SKM-1 treated with dmso at 0.1 percent for 144 hours (cell line): ENCODE measurements around the gene CACNA1S.

Source experiments
- DNase-seq: peaks from one replicate; lab custom pipeline; 2025; ENCODE audit not compliant: unreplicated experiment; lab: John Stamatoyannopoulos, UW

Gene CACNA1S

DNA sequence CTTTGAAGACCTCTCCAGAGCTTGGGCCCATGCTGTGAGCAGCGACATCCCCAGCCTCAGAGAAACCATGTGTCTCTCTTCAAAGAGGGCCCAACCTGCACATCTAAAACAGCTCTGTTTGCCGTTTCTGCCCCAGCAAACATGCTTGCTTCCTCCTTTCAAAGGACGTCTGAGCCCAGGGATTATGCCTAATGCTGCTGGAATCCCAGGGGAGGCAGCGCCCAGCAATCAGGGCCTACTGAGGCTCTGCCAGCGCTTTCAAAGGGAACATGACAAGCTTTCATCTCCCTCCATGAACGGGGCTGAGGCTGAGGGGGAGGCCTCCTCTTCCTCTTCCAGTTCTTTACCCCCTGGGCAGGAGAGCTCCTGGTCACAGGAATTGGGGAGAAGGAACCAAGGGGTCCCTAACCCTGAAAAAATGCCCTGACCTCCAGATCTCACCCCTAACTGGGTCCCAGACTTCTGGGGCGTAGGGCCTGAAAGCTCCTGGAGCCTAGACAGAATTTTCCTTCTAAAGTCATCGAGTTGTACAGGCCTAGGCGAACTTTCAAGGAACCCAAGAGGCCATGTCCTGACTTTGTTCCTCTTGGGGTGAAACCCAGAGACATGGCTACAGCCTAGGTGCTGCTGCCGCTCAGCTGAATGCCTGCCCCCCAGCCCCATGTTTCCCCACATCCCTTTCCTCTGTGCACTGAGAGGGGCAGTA is 28.2 kb upstream of the CACNA1S start:
- DNase-seq: no peak

- DNase-seq: no peak
Measured at GRCh38 chr1:201139756-201140155, 27.5 kb upstream of the CACNA1S start.

DNA sequence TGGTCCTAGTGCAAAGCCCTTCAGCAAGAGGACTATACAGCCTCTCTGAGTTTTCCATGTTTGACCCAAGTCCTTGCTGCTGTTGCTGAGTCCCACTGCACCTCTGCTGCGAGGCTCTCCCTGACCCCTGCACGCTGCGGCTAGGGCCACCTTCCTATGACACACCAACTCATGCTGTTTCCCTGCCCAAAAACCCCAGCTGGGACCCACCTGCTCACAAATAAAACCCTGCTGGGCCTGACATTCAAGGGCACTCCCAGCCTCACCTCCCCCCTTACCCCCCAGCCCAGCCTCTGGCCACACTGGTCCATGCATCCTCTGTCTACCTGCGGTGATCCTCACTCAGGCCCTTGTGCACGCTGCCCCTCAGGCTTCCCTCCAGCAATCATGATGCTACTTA is 27.1 kb upstream of the CACNA1S start:
- DNase-seq: no peak

DNA sequence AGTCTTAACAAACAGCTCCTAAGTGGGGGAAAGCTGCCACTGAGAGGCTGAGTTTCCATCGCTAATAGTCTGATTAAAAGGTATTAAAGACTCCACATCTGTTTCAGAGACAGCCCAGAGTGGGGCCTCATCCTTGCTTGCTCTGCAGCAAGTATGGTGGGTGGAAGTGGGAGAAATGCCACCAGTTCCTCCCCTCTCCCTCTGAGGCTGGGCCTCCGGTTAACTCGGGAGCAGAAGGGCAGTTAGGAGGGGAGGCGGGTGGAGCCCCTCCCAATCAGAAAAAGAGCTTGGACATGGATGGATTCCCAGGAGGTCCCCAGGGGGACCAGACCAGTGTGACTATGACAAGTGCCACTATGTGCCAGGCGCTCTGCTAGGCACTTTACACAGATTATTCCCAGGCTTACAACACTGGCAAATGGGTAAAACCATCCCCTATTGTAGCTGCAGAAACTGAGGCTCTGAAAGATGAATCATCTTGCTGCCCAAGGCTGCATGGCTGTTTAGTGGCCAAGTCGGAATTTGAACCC is 26.1 kb upstream of the CACNA1S start:
- no peak for DNase-seq

DNA sequence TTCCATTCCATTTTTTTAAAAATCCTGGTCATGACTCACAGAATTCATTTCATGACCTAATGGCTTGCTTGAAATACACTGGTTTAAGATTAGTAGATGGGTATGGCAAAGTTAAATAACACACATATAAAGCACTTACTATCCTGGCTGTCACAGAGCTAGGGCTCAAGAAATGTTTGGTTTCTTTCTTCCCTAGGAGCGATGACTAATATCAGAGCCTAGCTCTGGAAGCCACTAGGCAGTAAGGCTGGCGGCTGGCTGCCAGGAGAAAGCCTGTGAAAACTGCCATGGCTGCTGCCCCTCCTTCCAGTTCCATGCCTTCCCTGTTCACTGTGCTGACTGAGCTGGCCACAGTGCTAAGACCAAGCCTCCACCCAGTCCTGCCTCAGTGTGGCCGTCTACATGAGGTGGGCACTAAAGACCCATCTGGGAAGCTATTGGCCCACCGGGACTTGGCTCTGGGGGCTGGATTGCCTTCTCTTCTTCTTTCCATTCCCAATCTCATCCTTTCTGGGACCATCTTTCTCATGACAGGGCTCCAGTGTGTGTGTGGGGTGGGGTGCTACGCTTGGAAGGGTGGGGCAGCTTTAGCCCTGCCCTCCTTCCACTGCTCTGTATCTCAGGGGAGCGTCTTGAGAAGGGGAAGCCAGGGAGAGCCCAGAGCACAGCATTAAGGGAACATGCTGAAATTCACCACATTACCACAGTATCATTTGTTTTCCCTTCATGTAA is 25.5 kb upstream of the CACNA1S start:
- no peak for DNase-seq

GRCh38 chr1:201137024-201137392 is 24.8 kb upstream of the CACNA1S start:
- DNase-seq: no peak

GRCh38 chr1:201136355-201137023 is 24.3 kb upstream of the CACNA1S start:
- no peak for DNase-seq

- DNase-seq: no peak
Measured at GRCh38 chr1:201134405-201134804, 22.2 kb upstream of the CACNA1S start.

DNA sequence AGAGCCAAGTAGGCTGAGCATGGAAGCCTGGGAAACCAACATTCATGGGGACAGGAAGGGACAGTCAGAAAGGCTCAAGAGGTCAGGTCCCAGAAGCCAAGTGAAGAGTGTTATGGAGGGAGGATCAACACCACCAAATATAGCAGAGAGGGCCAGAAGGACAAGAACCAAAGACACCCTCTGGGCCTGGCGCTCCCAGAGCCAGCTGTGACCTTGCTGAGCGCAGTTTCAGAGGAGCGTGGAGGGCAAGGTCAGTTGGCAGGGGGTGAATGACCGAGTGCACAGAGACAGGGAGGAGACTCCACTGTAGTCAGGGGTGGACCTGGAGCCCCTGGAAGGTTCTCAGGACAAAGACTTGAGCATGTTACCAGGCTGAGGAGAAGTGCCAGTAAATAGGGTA is 19.2 kb upstream of the CACNA1S start:
- no peak for DNase-seq

DNA sequence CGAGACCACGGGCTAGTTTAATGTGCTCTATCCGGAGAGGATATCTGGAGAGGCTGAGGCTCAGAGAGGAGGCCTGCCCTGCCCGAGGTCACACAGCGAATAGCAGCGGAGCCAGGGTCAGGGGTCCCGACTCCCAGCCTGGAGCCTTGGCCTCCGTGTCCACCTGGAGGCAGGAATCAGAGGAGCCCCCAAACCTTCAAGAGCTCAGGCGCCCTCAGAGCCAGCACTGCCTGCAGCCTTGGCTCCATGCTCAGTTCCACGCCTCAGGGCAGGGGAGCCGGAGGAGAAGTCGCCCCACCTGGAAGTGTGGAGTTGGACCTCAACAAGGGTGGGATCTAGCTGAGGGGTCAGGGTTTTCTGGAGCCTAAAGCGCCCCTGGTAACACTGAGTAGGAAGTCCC is 16.7 kb upstream of the CACNA1S start:
- no peak for DNase-seq

DNA sequence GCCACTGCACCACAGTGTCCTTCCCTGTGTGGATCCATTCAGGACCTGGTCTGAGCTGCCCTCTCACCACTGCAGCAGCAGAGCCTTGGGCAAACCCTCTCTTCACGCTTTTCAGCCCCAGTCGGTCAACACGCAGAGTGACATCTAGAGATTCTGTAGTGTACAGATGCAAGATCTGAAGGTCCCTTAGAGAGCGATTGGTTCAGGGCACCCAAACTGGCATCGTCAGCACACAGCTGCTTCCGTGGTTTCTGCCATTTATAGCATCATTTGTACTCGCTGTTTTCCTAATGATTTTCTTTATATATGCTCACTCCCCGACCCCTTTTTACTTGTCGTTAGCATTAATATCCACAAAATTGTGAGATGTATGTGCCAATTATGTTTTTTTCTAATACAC is 16.2 kb upstream of the CACNA1S start:
- no peak for DNase-seq

DNA sequence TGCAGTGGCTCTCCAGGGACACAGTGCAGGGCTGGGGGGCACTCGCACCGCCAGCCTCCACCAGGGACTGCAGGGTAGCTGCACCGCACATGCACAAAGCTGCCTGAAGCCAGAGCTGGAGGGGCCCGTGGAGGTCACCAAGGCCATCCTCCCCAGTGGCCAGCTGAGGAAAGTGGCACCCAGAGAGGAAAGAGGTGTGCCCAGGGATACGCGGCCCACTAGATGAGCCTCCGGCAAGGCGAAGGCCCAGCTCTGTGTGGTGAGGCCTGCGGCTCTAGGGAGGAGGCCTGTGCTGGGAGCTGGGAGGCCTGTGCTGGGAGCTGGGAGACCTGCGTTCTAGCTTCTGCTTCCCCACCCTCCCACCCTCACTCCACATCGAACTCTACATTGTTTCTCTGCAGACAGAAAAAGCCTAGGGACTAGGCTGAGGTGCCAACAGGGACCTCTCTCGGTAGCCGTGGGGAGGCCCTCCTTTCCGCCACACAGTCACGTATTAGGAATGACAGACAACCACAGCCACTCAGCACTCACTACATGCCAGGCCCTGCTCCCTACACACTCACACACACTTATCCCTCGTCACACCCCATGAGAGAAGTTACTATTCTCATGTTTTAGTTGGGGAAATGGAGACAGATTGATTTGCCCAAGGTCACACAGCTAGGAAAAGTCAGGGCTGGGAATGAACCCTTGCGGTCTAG is 15.7 kb upstream of the CACNA1S start:
- no peak for DNase-seq

- no peak for DNase-seq
Measured at GRCh38 chr1:201126832-201127754, 14.9 kb upstream of the CACNA1S start, which contains the start of gene ASCL5. Gene ASCL5 (minus strand): TSS chr1:201127184. CDS start chr1:201115372, 11,812 bp downstream.

DNA sequence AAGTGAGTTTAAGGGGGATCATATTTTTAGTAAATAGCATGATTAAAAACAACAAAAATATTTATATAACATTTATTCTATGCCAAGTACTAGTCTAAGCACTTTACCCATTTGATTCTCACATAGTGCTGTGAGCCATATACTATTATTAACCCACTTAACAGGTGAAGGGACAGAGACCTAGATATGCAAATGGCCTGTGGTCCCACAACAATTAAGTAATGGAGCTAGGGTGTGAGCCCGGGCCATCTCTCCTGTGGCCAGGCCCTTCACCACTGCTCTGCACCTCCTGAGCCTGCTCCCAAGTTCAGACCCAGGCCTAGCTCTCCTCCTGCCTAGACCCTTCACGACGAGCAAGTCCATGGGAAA is 14.2 kb upstream of the CACNA1S start:
- DNase-seq: no peak

GRCh38 chr1:201125800-201126199 is 13.6 kb upstream of the CACNA1S start:
- DNase-seq: no peak

- DNase-seq: no peak
Measured at GRCh38 chr1:201125019-201125418, 12.8 kb upstream of the CACNA1S start.

DNA sequence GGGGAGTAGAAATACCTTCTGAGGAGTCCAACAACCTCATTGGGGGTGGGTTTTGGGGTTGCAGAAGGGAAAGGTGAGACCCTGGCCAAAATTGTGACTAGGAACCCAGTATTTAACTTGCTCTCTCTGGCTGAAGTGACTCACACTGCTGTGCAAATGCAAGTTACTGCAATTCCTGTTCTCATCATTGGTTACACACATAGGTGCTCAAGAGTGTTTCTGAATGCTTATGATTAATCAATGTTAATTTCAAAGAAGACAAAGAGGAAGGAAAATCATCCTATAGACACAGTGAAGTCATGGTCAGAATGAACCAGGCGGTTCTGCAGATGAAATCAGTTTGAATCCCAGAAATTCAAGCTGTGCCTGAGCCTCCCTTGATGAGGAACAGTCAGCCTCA is 11.6 kb upstream of the CACNA1S start:
- no peak for DNase-seq

DNA sequence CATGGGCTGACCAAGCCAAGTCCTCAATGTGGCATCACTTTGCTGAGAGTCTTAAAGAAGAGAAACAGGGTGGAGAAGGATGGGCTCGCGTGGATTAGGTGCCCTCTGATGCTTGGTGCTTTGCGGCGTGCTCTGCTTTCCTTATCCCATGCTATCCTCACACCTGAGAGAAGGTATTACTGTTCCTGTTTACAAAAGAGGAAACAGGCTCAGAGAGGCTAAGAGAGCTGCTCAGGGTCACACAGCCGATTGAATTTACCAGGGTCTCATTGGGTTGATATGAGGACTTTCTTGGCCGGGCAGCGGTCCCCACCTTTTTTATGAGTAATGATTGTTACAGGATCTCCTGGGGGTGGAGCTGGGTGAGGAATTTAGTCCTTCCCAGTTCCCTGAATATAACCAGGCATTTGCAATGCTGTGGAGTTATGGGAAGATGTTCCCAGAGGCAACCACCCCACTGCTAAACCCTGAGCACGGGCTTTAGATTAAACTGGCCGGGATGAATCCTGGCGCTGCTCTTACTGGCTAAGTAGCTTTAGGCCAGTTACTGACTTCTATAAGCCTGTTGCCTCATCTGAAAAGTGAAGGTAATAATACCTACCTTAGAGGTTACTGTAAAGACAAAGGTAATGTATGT is 10.2 kb upstream of the CACNA1S start:
- DNase-seq: no peak

GRCh38 chr1:201119206-201120197 is 7.3 kb upstream of the CACNA1S start:
- DNase-seq: peak; percentile 70
